RWPE1 (cell line): Measurements from ENCODE around the gene PDSS2.
"Not testable (repeated sequence)": the region's sequence is repeated elsewhere in the genome, so short reads cannot be mapped to it uniquely, and the experiment has no call there.

ENCODE experiments used
- CTCF ChIA-PET: fragments of 350-600 bp; sonication (Branson Sonifier 250); formaldehyde crosslinking; extraction: SDS; loops from one replicate; lab custom pipeline; 2021; lab: Yijun Ruan, JAX
- POLR2A ChIA-PET: fragments of 400-600 bp; formaldehyde crosslinking; extraction: SDS; loops from one replicate; lab custom pipeline; 2020; ENCODE audit warnings: antibody characterized with exemption; ENCODE audit not compliant: low non-redundant PET; lab: Yijun Ruan, JAX
- DNase-seq: peaks from one replicate; pipeline ENCODE4 v3.0.0; 2012; ENCODE audit warnings: low spot score
- H3K27ac ChIP-seq: fragments of 450-650 bp; 2 replicates; pipeline ENCODE4 v1.5.1; 2017
- CTCF ChIP-seq: fragments of 450-650 bp; conservative IDR thresholded peaks from 2 replicates; pipeline ENCODE4 v1.5.1; 2017; ENCODE audit warnings: low read depth, mild to moderate bottlenecking

Gene PDSS2

GRCh38 chr6:107489636-107490565, 30.5 kb upstream of the PDSS2 start, which contains the start of gene SOBP:
TSS of gene SOBP (plus strand) at chr6:107490117. CDS start at chr6:107490617, 500 bp downstream.
- TF ChIP-seq CTCF: no peak
- peak; percentile 14 for DNase-seq
- CTCF ChIA-PET: interaction anchor here (0.7 to 1.6 kb wide), 2 partner anchors 18 to 225 kb away, joined by 3 to 8 read pairs; no protein-coding TSS in a partner anchor
- POLR2A ChIA-PET: interaction anchor here (0.9 kb wide), 1 partner anchor 30 kb away, joined by 3 read pairs; the partner anchor contains the start of gene PDSS2
- H3K27ac ChIP-seq: no peak within 1 kb of the TSS

GRCh38 chr6:107488875-107489635, 29.7 kb upstream of the PDSS2 start:
- no peak overlapping the region for H3K27ac ChIP-seq
- ChIA-PET CTCF (interaction anchor here (0.7 to 1.6 kb wide), 2 partner anchors 17 to 224 kb away, joined by 3 to 8 read pairs; no protein-coding TSS in a partner anchor), POLR2A (interaction anchor here (0.9 kb wide), 1 partner anchor 30 kb away, joined by 3 read pairs; the partner anchor contains the start of gene PDSS2)
- no peak for TF ChIP-seq CTCF
- DNase-seq: peak; percentile 28

GRCh38 chr6:107488174-107488874, 29.0 kb upstream of the PDSS2 start:
- no peak for TF ChIP-seq CTCF
- no peak overlapping the region for H3K27ac ChIP-seq
- DNase-seq: no peak
- CTCF ChIA-PET: interaction anchor here (0.8 to 1.6 kb wide), 2 partner anchors 16 to 29 kb away, joined by 3 to 8 read pairs; partner anchors contain the start of gene PDSS2
- POLR2A ChIA-PET: no interaction called here

- DNase-seq: no peak
- no peak for TF ChIP-seq CTCF
- ChIA-PET CTCF (no interaction called here), POLR2A (no interaction called here)
- H3K27ac ChIP-seq: no peak overlapping the region
These were observed 25.8 kb upstream of the PDSS2 start for GRCh38 chr6:107485157-107485556.

- no peak overlapping the region for H3K27ac ChIP-seq
- DNase-seq: no peak
- POLR2A ChIA-PET: no interaction called here
- TF ChIP-seq CTCF: no peak
- CTCF ChIA-PET: interaction anchor here (0.6 kb wide), 1 partner anchor 61 kb away, joined by 3 read pairs; no protein-coding TSS in a partner anchor
These were observed 19.8 kb upstream of the PDSS2 start for GRCh38 chr6:107479089-107479690.

GRCh38 chr6:107475826-107476225, 16.5 kb upstream of the PDSS2 start:
- CTCF ChIA-PET, POLR2A ChIA-PET, H3K27ac ChIP-seq, DNase-seq: not testable (repeated sequence)

- H3K27ac ChIP-seq, CTCF ChIA-PET, DNase-seq, POLR2A ChIA-PET: not testable (repeated sequence)
These were observed 16.0 kb upstream of the PDSS2 start for GRCh38 chr6:107475360-107475759.
